PC-3 (cell line): ENCODE results near the gene SLC39A11.

Experiments used
- EZH2 ChIP-seq: fragments of 300-600 bp; sonication (generic); IDR thresholded peaks from one replicate; pipeline ENCODE4 v1.6.1; 2017; ENCODE audit warnings: antibody characterized with exemption, mild to moderate bottlenecking, low read length; ENCODE audit not compliant: unreplicated experiment
- EZH2phosphoT487 ChIP-seq: fragments of 300-600 bp; sonication (generic); IDR thresholded peaks from 2 replicates; pipeline ENCODE4 v1.6.1; 2018; ENCODE audit warnings: mild to moderate bottlenecking, antibody characterized with exemption, low read length, borderline replicate concordance
- TF ChIP-seq, protein P1 (sequence below): fragments of 300-600 bp; sonication (generic); conservative IDR thresholded peaks from 2 replicates; pipeline ENCODE4 v1.5.1; 2017; ENCODE audit warnings: antibody characterized with exemption, low read depth, mild to moderate bottlenecking, low read length

DNA sequence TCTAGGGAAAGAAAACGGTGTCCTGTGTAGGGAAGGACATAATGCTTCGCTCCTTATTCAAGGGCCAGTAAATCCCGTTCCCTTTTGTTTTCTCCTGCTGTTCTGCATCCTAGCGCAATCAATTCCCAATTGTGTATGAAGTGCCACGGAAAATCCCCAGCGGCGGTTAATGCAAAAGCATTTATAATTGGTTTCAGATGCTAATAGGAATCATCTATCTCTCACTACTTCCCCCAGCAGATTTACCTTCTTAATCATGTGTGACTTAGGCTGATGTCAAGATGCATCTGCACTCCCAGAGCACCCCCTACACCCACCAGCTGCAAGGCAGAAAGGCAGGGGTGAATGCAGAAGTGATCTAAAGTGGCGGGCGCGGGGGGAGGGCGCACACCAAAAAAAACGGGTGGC lies 39.6 kb upstream of the SLC39A11 start:
- TF ChIP-seq, protein P1, sequence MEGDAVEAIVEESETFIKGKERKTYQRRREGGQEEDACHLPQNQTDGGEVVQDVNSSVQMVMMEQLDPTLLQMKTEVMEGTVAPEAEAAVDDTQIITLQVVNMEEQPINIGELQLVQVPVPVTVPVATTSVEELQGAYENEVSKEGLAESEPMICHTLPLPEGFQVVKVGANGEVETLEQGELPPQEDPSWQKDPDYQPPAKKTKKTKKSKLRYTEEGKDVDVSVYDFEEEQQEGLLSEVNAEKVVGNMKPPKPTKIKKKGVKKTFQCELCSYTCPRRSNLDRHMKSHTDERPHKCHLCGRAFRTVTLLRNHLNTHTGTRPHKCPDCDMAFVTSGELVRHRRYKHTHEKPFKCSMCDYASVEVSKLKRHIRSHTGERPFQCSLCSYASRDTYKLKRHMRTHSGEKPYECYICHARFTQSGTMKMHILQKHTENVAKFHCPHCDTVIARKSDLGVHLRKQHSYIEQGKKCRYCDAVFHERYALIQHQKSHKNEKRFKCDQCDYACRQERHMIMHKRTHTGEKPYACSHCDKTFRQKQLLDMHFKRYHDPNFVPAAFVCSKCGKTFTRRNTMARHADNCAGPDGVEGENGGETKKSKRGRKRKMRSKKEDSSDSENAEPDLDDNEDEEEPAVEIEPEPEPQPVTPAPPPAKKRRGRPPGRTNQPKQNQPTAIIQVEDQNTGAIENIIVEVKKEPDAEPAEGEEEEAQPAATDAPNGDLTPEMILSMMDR = no peak
- TF ChIP-seq EZH2phosphoT487 = no peak
- no peak for TF ChIP-seq EZH2
